ENCODE measurements around the gene PID1. TPM values are rescaled to one million over a fixed set of nuclear protein-coding genes. Genes with fewer than 3 reads are reported as not detected.
"Not testable (repeated sequence)": the region's sequence is repeated elsewhere in the genome, so short reads cannot be mapped to it uniquely, and the experiment has no call there.

The PID1 gene
- total RNA-seq, 1 experiment from 2014 or later = 0.95 TPM

- in situ Hi-C loops (cut with HindIII; ENCODE audit: low pct_unique_long_range_greater_than_20kb, low sequenced_read_pairs) = no loop called here
- DNase-seq (ENCODE audit: low read depth, low spot score) = no peak
These were observed 190.9 kb downstream of the PID1 start for GRCh38 chr2:229080172-229080571.

DNA sequence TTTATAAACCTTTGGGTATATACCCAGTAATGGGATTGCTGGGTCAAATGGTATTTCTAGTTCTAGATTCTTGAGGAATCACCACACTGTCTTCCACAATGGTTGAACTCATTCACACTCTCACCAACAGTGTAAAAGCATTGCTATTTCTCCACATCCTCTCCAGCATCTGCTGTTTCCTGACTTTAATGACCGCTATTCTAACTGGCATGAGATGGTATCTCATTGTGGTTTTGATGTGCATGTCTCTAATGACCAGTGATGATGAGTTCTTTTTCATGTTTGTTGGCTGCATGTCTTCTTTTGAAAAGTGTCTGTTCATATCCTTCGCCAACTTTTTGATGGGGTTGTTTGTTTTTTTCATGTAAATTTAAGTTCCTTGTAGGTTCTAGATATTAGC is 194.2 kb downstream of the PID1 start:
- in situ Hi-C loops (cut with HindIII; ENCODE audit: low pct_unique_long_range_greater_than_20kb, low sequenced_read_pairs) = not testable (repeated sequence)

DNA sequence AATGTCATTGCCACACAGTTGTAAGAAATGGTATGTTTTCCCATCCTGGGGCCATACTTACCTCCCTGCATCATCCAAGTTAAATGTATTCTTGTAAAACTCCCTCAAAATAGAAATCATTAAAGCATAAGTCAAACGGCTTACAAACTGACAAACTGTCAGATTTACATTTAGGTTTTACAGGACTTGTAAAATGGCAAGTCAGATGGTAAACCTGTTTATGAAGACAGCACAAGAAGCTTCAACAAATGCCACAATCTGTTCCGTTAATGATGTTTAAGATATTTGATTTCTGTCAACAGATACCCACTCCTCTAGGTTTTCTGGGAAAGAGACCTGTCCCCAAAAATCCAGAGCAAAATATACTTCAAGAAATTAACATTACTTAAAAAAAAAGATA is 197.2 kb downstream of the PID1 start:
- no peak for DNase-seq (ENCODE audit: low read depth, low spot score)
- in situ Hi-C loops (cut with HindIII; ENCODE audit: low pct_unique_long_range_greater_than_20kb, low sequenced_read_pairs) = no loop called here

More for the DNA sequence above, 194.2 kb downstream of the PID1 start:
- not testable (repeated sequence) for DNase-seq (ENCODE audit: low read depth, low spot score)

- in situ Hi-C loops (cut with HindIII; ENCODE audit: low pct_unique_long_range_greater_than_20kb, low sequenced_read_pairs) = no loop called here
These were observed 199.7 kb downstream of the PID1 start for GRCh38 chr2:229071292-229071976.

GRCh38 chr2:229066121-229066715 is 204.9 kb downstream of the PID1 start:
- no peak for DNase-seq (ENCODE audit: low read depth, low spot score)
- in situ Hi-C loops (cut with HindIII; ENCODE audit: low pct_unique_long_range_greater_than_20kb, low sequenced_read_pairs) = no loop called here

More at GRCh38 chr2:229071292-229071976, 199.7 kb downstream of the PID1 start:
- no peak for DNase-seq (ENCODE audit: low read depth, low spot score)

GRCh38 chr2:229064749-229065148 is 206.3 kb downstream of the PID1 start:
- no peak for DNase-seq (ENCODE audit: low read depth, low spot score)
- in situ Hi-C loops (cut with HindIII; ENCODE audit: low pct_unique_long_range_greater_than_20kb, low sequenced_read_pairs) = no loop called here

- DNase-seq (ENCODE audit: low read depth, low spot score) = no peak
- in situ Hi-C loops (cut with HindIII; ENCODE audit: low pct_unique_long_range_greater_than_20kb, low sequenced_read_pairs) = no loop called here
These were observed 210.9 kb downstream of the PID1 start for GRCh38 chr2:229060147-229060546.

- in situ Hi-C loops (cut with HindIII; ENCODE audit: low pct_unique_long_range_greater_than_20kb, low sequenced_read_pairs) = no loop called here
- no peak for DNase-seq (ENCODE audit: low read depth, low spot score)
These were observed 211.6 kb downstream of the PID1 start for GRCh38 chr2:229059331-229060033.

GRCh38 chr2:229057976-229058553 is 213.0 kb downstream of the PID1 start:
- DNase-seq (ENCODE audit: low read depth, low spot score) = no peak
- in situ Hi-C loops (cut with HindIII; ENCODE audit: low pct_unique_long_range_greater_than_20kb, low sequenced_read_pairs) = no loop called here

DNA sequence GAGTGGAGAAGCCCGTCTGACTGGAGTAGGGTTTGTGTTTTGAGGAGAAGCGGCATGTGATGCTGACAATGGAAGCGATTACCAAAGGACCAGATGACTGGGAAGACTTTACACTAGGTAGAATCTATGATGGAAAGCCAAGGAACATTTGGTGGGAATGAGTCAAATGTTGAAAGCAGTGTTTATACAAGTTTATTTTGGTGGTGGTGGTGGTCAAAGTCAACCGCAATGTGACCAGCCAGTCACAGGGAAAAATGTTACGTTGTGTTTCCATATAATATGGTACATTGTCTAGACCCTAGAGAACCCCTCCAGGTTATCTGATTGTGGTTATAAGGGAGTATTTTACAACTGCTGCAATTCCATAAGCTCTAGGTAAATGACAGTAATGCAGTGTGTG is 216.8 kb downstream of the PID1 start:
- in situ Hi-C loops (cut with HindIII; ENCODE audit: low pct_unique_long_range_greater_than_20kb, low sequenced_read_pairs) = no loop called here
- peak; percentile 3 for DNase-seq (ENCODE audit: low read depth, low spot score)

DNA sequence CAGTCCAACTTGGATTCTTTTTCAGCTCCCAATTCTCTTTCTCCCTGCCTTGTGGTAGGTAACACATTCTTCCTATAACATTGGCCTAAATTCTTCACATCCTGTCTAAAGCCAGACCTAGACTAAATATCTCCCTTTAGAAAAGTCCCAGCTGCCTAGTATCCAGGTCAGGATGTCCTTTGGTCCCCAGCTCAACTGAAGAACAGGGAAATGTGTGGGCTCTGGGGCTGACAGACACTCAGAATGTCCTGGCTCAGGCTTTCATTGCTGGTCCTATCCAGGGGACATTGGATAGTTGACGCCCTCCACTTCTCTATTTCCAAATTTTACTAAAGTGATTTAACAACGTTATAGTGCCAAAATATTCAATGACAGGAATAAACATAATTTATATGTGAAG is 219.3 kb downstream of the PID1 start:
- in situ Hi-C loops (cut with HindIII; ENCODE audit: low pct_unique_long_range_greater_than_20kb, low sequenced_read_pairs) = no loop called here
- DNase-seq (ENCODE audit: low read depth, low spot score) = no peak

GRCh38 chr2:229050133-229050532 is 221.0 kb downstream of the PID1 start:
- DNase-seq (ENCODE audit: low read depth, low spot score) = no peak
- in situ Hi-C loops (cut with HindIII; ENCODE audit: low pct_unique_long_range_greater_than_20kb, low sequenced_read_pairs) = no loop called here

GRCh38 chr2:229048134-229048533 is 223.0 kb downstream of the PID1 start:
- no peak for DNase-seq (ENCODE audit: low read depth, low spot score)
- in situ Hi-C loops (cut with HindIII; ENCODE audit: low pct_unique_long_range_greater_than_20kb, low sequenced_read_pairs) = no loop called here

GRCh38 chr2:229045671-229046070 is 225.4 kb downstream of the PID1 start:
- in situ Hi-C loops (cut with HindIII; ENCODE audit: low pct_unique_long_range_greater_than_20kb, low sequenced_read_pairs) = no loop called here
- no peak for DNase-seq (ENCODE audit: low read depth, low spot score)

DNA sequence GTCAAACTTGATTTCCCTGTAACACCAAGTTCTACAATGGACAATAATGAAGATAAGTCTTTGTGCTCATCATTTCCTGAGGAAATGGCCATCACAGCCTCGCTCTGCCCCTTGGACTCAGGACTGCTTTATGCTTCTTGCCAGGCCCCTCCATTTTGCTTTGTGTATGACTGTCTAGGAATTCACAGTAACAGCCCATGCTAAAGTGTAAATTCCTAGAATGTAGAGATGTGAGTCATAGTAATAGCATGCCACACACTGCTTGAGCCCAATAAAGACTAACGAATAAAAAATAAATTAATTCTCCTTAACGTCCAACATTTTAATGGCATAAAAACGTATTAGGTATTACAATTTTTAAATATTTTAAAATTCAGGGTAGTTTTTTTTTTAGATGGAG is 226.5 kb downstream of the PID1 start:
- DNase-seq (ENCODE audit: low read depth, low spot score) = no peak
- in situ Hi-C loops (cut with HindIII; ENCODE audit: low pct_unique_long_range_greater_than_20kb, low sequenced_read_pairs) = no loop called here

- in situ Hi-C loops (cut with HindIII; ENCODE audit: low pct_unique_long_range_greater_than_20kb, low sequenced_read_pairs) = no loop called here
These were observed 227.4 kb downstream of the PID1 start for GRCh38 chr2:229043681-229044080.

GRCh38 chr2:229042349-229042748 is 228.7 kb downstream of the PID1 start:
- no peak for DNase-seq (ENCODE audit: low read depth, low spot score)
- in situ Hi-C loops (cut with HindIII; ENCODE audit: low pct_unique_long_range_greater_than_20kb, low sequenced_read_pairs) = no loop called here

More at GRCh38 chr2:229043681-229044080, 227.4 kb downstream of the PID1 start:
- no peak for DNase-seq (ENCODE audit: low read depth, low spot score)

DNA sequence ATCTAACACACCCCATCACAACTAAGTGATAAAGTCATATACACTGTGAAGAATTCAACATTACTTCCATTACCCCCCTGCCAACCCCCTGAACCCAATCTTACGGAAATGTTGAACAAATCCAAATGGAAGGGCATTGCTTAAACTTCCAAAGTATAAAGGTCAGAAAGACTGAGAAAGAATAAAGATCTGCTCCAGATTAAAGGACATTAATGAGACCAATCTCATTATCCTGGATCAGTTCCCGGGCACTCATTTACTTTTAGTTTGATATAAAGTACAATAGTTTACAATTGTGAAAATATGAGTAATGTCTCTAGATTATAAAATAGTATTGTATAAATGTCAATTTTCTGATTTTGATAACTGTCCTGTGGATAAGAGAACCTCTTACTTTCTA is 229.4 kb downstream of the PID1 start:
- in situ Hi-C loops (cut with HindIII; ENCODE audit: low pct_unique_long_range_greater_than_20kb, low sequenced_read_pairs) = no loop called here
- no peak for DNase-seq (ENCODE audit: low read depth, low spot score)
